ENCODE results near the gene DERA. TPM values are rescaled to one million over a fixed set of nuclear protein-coding genes. Genes with fewer than 3 reads are reported as not detected.
"Not testable (repeated sequence)": the region's sequence is repeated elsewhere in the genome, so short reads cannot be mapped to it uniquely, and the experiment has no call there.

The DERA gene
- total RNA-seq, 2 donors from 2014 or later = 26.5 to 29.4 TPM

GRCh38 chr12:15886372-15887042 is 24.6 kb upstream of the DERA start:
- ATAC-seq (replicated peaks in 1 of 2) = no peak
- peaks cover 17 to 25% of the 10 kb centered on the region in 2 donors for H3K36me3 Mint-ChIP-seq (ENCODE audit: insufficient read depth in 2 of 2)
- H3K27ac Mint-ChIP-seq = peak overlapping the region; percentile 7
- peaks cover 67% of the 10 kb centered on the region for H3K4me1 Mint-ChIP-seq (ENCODE audit: low read depth)
- no peak for DNase-seq
- no peaks in the 10 kb centered on the region for H3K9me3 Mint-ChIP-seq
- no peaks in the 10 kb centered on the region for H3K27me3 Mint-ChIP-seq (ENCODE audit: low read depth)
- peak overlapping the region; percentile 15 to 30 for H3K4me3 Mint-ChIP-seq

GRCh38 chr12:15887043-15887817 is 23.9 kb upstream of the DERA start:
- Mint-ChIP-seq H3K27me3 (ENCODE audit: low read depth) (no peaks in the 10 kb centered on the region), H3K4me1 (ENCODE audit: low read depth) (peaks cover 63% of the 10 kb centered on the region), H3K9me3 (no peaks in the 10 kb centered on the region), H3K4me3 (peak overlapping the region in 1 of 2 donors; percentile 11), H3K36me3 (ENCODE audit: insufficient read depth in 2 of 2) (peaks cover 16 to 27% of the 10 kb centered on the region in 2 donors), H3K27ac (peak overlapping the region; percentile 12)
- ATAC-seq (replicated peaks in 1 of 2) (no peak), DNase-seq (no peak)

DNA sequence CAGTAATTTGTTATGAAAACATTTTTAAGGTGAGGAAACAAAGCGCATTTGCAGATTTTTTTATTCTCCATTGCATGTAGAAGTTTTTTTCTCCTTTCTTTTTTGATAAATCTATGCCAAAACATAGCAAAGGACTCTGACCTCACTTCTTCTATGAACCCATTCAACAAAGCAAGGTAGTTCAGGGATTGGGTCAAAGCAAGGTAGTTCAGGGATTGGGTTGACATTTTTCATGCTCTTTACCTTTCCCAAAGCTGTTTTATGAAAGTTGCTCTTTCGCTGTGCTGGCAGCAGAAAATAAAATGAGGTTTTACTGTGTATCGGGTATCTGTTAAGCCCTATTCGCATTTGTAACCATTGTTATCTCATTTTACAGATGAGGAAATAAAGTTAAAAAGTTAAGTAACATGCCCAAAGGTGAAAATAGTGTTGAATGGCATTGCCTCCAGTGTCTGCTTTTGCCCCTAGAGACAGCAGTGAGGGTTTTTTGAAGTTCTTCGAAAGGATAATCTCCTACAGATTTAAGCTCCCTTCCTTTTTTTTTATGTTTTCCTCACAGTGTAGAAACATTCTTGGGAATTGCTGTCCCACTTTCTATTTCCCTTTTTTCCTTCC is 18.4 kb upstream of the DERA start:
- no peak for ATAC-seq (replicated peaks in 1 of 2)
- no peaks in the 10 kb centered on the region for H3K27me3 Mint-ChIP-seq (ENCODE audit: low read depth)

DNA sequence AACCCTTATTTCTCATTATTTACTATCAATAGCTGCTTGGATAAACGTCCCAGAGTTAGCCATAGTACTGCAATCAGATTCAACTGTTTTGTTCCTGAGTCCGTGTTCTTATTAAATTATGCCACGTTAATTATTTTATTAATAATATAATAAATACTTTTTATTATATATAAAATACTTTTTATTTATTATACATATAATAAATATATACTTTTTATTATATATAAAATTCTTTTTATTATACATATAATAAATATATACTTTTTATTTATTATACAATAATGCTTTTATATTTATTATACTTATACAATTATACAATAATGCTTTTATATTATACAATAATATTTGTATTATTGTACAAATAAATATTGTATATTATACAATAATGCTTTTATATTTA is 17.9 kb upstream of the DERA start:
- Mint-ChIP-seq H3K27ac (no peak overlapping the region), H3K27me3 (ENCODE audit: low read depth) (no peaks in the 10 kb centered on the region), H3K4me3 (no peak overlapping the region), H3K36me3 (ENCODE audit: insufficient read depth in 2 of 2) (peaks cover 3 to 23% of the 10 kb centered on the region in 2 donors), H3K9me3 (no peaks in the 10 kb centered on the region), H3K4me1 (ENCODE audit: low read depth) (peaks cover 10% of the 10 kb centered on the region)
- DNase-seq (no peak), ATAC-seq (replicated peaks in 1 of 2) (no peak)

More for the DNA sequence above, 18.4 kb upstream of the DERA start:
- no peak for DNase-seq
- peaks cover 3 to 22% of the 10 kb centered on the region in 2 donors for H3K36me3 Mint-ChIP-seq (ENCODE audit: insufficient read depth in 2 of 2)
- no peaks in the 10 kb centered on the region for H3K9me3 Mint-ChIP-seq
- H3K4me3 Mint-ChIP-seq = no peak overlapping the region
- H3K27ac Mint-ChIP-seq = no peak overlapping the region
- peaks cover 15% of the 10 kb centered on the region for H3K4me1 Mint-ChIP-seq (ENCODE audit: low read depth)

DNA sequence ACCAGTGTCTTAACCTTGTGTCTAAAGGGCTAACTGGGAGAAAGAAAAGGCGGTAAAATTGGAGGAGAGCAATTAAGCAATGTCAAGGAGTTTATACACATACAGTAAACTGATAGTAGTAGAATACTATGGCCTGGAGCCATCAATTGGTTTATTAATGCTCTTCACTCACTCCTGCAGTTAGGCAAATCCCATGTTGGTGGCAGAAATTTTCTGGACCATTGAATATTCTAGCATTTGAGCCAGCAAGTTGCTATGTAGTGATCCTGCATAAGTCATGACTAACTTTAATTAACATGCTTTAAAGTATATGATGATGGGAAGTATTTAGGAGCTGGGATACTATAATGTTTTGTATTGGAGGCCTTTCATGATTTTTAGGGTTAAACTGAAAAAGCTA is 14.3 kb upstream of the DERA start:
- Mint-ChIP-seq H3K4me1 (ENCODE audit: low read depth) (no peaks in the 10 kb centered on the region), H3K27me3 (ENCODE audit: low read depth) (no peaks in the 10 kb centered on the region), H3K4me3 (no peak overlapping the region), H3K36me3 (ENCODE audit: insufficient read depth in 2 of 2) (peaks cover 8 to 27% of the 10 kb centered on the region in 2 donors), H3K27ac (peak overlapping the region; percentile 70), H3K9me3 (no peaks in the 10 kb centered on the region)
- ATAC-seq (replicated peaks in 1 of 2) = no peak
- DNase-seq = no peak

GRCh38 chr12:15897433-15897832 is 13.7 kb upstream of the DERA start:
- ATAC-seq (replicated peaks in 1 of 2) (no peak), DNase-seq (no peak)
- peaks cover 10 to 32% of the 10 kb centered on the region in 2 donors for H3K36me3 Mint-ChIP-seq (ENCODE audit: insufficient read depth in 2 of 2)
- H3K9me3 Mint-ChIP-seq = no peaks in the 10 kb centered on the region
- H3K27ac Mint-ChIP-seq = no peak overlapping the region
- no peaks in the 10 kb centered on the region for H3K27me3 Mint-ChIP-seq (ENCODE audit: low read depth)
- no peaks in the 10 kb centered on the region for H3K4me1 Mint-ChIP-seq (ENCODE audit: low read depth)
- no peak overlapping the region for H3K4me3 Mint-ChIP-seq

GRCh38 chr12:15899282-15899870 is 11.8 kb upstream of the DERA start:
- no peak for DNase-seq
- Mint-ChIP-seq H3K4me3 (no peak overlapping the region), H3K27me3 (ENCODE audit: low read depth) (no peaks in the 10 kb centered on the region), H3K9me3 (no peaks in the 10 kb centered on the region), H3K36me3 (ENCODE audit: insufficient read depth in 2 of 2) (peaks cover 13 to 33% of the 10 kb centered on the region in 2 donors), H3K4me1 (ENCODE audit: low read depth) (no peaks in the 10 kb centered on the region), H3K27ac (peak overlapping the region; percentile 73)
- ATAC-seq (replicated peaks in 1 of 2) = no peak

DNA sequence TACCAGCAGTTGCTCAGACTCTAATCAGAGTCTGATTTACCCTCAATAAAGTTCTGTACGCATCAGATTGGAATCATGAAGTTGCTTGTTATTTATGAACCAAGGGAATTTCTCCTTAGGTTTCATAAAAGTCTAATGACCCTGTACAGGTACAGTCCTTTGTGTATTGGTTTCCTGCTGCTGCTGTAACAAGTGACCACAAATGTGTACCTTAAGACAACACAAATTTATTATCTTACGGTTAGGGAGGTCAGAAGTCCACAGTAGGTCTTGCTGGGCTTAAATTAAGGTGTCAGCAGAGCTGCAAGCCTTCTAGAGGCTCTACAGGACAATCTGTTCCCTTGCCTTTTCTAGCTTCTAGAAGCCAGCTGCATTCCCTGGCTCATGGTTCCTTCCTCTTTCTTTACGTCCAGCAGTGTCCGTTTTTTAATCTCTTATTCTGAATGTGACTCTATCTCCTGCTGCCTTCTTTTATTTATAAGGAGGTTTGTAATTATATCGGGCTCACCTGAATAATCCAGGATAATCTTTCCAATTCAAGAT is 6.7 kb upstream of the DERA start:
- H3K36me3 Mint-ChIP-seq (ENCODE audit: insufficient read depth in 2 of 2) = peaks cover 11 to 20% of the 10 kb centered on the region in 2 donors
- no peak for DNase-seq
- ATAC-seq (replicated peaks in 1 of 2) = no peak
- H3K4me3 Mint-ChIP-seq = no peak overlapping the region
- H3K4me1 Mint-ChIP-seq (ENCODE audit: low read depth) = no peaks in the 10 kb centered on the region
- no peak overlapping the region for H3K27ac Mint-ChIP-seq
- H3K27me3 Mint-ChIP-seq (ENCODE audit: low read depth) = no peaks in the 10 kb centered on the region
- no peaks in the 10 kb centered on the region for H3K9me3 Mint-ChIP-seq

- H3K9me3 Mint-ChIP-seq = no peaks in the 10 kb centered on the region
- H3K36me3 Mint-ChIP-seq (ENCODE audit: insufficient read depth in 2 of 2) = peaks cover 2 to 6% of the 10 kb centered on the region in 2 donors
- DNase-seq (no peak), ATAC-seq (replicated peaks in 1 of 2) (no peak)
- peaks cover 24% of the 10 kb centered on the region for H3K4me1 Mint-ChIP-seq (ENCODE audit: low read depth)
- peak overlapping the region; percentile 92 to 97 for H3K4me3 Mint-ChIP-seq
- H3K27ac Mint-ChIP-seq = peak overlapping the region; percentile 75
- H3K27me3 Mint-ChIP-seq (ENCODE audit: low read depth) = no peaks in the 10 kb centered on the region
Observed at GRCh38 chr12:15910468-15910863, 666 bp upstream of the DERA start.

GRCh38 chr12:15911931-15912330 is 799 bp downstream of the DERA start:
- H3K27ac Mint-ChIP-seq = peak overlapping the region; percentile 98
- not testable (repeated sequence) for H3K27me3 Mint-ChIP-seq (ENCODE audit: low read depth); ATAC-seq (replicated peaks in 1 of 2); DNase-seq; H3K36me3 Mint-ChIP-seq (ENCODE audit: insufficient read depth in 2 of 2); H3K9me3 Mint-ChIP-seq
- peaks cover 24% of the 10 kb centered on the region for H3K4me1 Mint-ChIP-seq (ENCODE audit: low read depth)
- H3K4me3 Mint-ChIP-seq = peak overlapping the region; percentile 92 to 97

DNA sequence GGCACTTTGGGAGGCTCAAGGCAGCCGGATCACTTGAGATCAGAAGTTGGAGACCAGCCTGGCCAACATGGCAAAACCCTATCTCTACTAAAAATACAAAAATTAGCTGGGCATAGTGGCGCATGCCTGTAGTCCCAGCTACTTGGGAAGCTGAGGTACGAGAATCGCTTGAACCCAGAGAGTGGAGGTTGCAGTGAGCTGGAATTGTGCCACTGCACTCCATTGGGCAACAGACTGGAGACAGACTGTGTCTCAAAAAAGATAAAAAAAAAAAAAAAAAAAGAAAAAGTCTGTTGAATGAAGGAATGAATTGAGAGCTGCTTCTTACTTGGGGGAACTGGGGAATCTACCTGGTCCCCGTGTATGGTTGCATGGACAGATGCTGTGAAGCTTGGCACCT is 3.0 kb downstream of the DERA start:
- not testable (repeated sequence) for DNase-seq; H3K36me3 Mint-ChIP-seq (ENCODE audit: insufficient read depth in 2 of 2); H3K27ac Mint-ChIP-seq; H3K9me3 Mint-ChIP-seq; ATAC-seq (replicated peaks in 1 of 2); H3K4me3 Mint-ChIP-seq; H3K27me3 Mint-ChIP-seq (ENCODE audit: low read depth)
- peaks cover 24% of the 10 kb centered on the region for H3K4me1 Mint-ChIP-seq (ENCODE audit: low read depth)

GRCh38 chr12:15918066-15918465 is 6.9 kb downstream of the DERA start:
- no peak for ATAC-seq (replicated peaks in 1 of 2)

DNA sequence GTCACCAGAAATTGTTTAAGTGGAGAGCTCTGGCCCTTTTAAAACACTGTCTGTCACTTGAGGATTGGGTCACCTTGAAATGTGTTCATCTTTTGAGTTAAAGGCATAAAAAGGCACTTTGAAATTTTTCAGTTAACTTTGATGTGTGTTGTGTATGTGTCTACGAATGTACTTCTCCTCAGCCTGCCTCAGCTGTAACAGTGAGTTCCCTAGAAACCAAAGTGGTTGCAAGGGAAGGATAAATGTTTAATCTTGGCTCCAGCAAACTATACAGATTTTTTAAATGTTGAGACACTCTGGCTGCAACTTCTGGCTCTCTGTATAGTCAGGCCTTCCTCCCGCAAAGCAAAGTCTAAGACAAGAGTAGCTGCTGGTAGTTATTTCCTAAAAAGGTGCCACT is 8.3 kb downstream of the DERA start:
- peaks cover 0 to 4% of the 10 kb centered on the region in 2 donors for H3K36me3 Mint-ChIP-seq (ENCODE audit: insufficient read depth in 2 of 2)
- H3K4me3 Mint-ChIP-seq = no peak overlapping the region

More at GRCh38 chr12:15918066-15918465, 6.9 kb downstream of the DERA start:
- H3K27me3 Mint-ChIP-seq (ENCODE audit: low read depth) = no peaks in the 10 kb centered on the region
- H3K36me3 Mint-ChIP-seq (ENCODE audit: insufficient read depth in 2 of 2) = peaks cover 0 to 4% of the 10 kb centered on the region in 2 donors
- no peak for DNase-seq
- H3K27ac Mint-ChIP-seq = no peak overlapping the region
- H3K9me3 Mint-ChIP-seq = no peaks in the 10 kb centered on the region
- H3K4me3 Mint-ChIP-seq = no peak overlapping the region
- H3K4me1 Mint-ChIP-seq (ENCODE audit: low read depth) = no peaks in the 10 kb centered on the region

More for the DNA sequence above, 8.3 kb downstream of the DERA start:
- Mint-ChIP-seq H3K4me1 (ENCODE audit: low read depth) (no peaks in the 10 kb centered on the region), H3K9me3 (no peaks in the 10 kb centered on the region), H3K27ac (no peak overlapping the region), H3K27me3 (ENCODE audit: low read depth) (no peaks in the 10 kb centered on the region)
- no peak for DNase-seq
- ATAC-seq (replicated peaks in 1 of 2) = no peak
